Measurements from ENCODE around the gene TNFAIP6. TPM values are rescaled to one million over a fixed set of nuclear protein-coding genes. Genes with fewer than 3 reads are reported as not detected.
"Not testable (repeated sequence)": the region's sequence is repeated elsewhere in the genome, so short reads cannot be mapped to it uniquely, and the experiment has no call there.

Gene TNFAIP6
- total RNA-seq, 1 donor from 2014 or later = 1.2 TPM

GRCh38 chr2:151408788-151409600 is 51.6 kb downstream of the TNFAIP6 start:
- H3K36me3 Mint-ChIP-seq = peaks cover 7% of the 10 kb centered on the region
- no peak for DNase-seq (ENCODE audit: low spot score in 2 of 2, unreplicated experiment in 2 of 2)
- H3K4me1 Mint-ChIP-seq = peaks cover 18% of the 10 kb centered on the region
- no peaks in the 10 kb centered on the region for H3K27me3 Mint-ChIP-seq (ENCODE audit: low read depth)
- TF ChIP-seq CTCF (IDR thresholded peaks at IDR 0.05; ENCODE audit: unreplicated experiment) = no peak
- no peaks in the 10 kb centered on the region for H3K9me3 Mint-ChIP-seq
- H3K27ac Mint-ChIP-seq = peak overlapping the region; percentile 89
- peak overlapping the region; percentile 85 for H3K4me3 Mint-ChIP-seq

- no peaks in the 10 kb centered on the region for H3K27me3 Mint-ChIP-seq (ENCODE audit: low read depth)
- peak; percentile 68 to 82 for DNase-seq (ENCODE audit: low spot score in 2 of 2, unreplicated experiment in 2 of 2)
- H3K36me3 Mint-ChIP-seq = peaks cover 9% of the 10 kb centered on the region
- peak; percentile 44 for TF ChIP-seq CTCF (IDR thresholded peaks at IDR 0.05; ENCODE audit: unreplicated experiment)
- peak within 1 kb of the TSS; percentile 85 for H3K4me3 Mint-ChIP-seq
- H3K9me3 Mint-ChIP-seq = no peaks in the 10 kb centered on the region
- H3K4me1 Mint-ChIP-seq = peaks cover 18% of the 10 kb centered on the region
- H3K27ac Mint-ChIP-seq = peak within 1 kb of the TSS; percentile 89
Measured at GRCh38 chr2:151409601-151410484, 52.5 kb downstream of the TNFAIP6 start, which contains the start of gene RIF1. Gene RIF1, plus strand, starts transcription at chr2:151409902. Its CDS starts 522 bp downstream, at chr2:151410424.

GRCh38 chr2:151410485-151410834 is 53.1 kb downstream of the TNFAIP6 start:
- H3K27ac Mint-ChIP-seq = peak overlapping the region; percentile 89
- H3K36me3 Mint-ChIP-seq = peaks cover 9% of the 10 kb centered on the region
- H3K4me1 Mint-ChIP-seq = peaks cover 18% of the 10 kb centered on the region
- no peak for TF ChIP-seq CTCF (IDR thresholded peaks at IDR 0.05; ENCODE audit: unreplicated experiment)
- H3K4me3 Mint-ChIP-seq = peak overlapping the region; percentile 85
- no peaks in the 10 kb centered on the region for H3K9me3 Mint-ChIP-seq
- DNase-seq (ENCODE audit: low spot score in 2 of 2, unreplicated experiment in 2 of 2) = peak; percentile 21 to 48
- H3K27me3 Mint-ChIP-seq (ENCODE audit: low read depth) = no peaks in the 10 kb centered on the region

GRCh38 chr2:151417650-151418049 is 60.3 kb downstream of the TNFAIP6 start:
- Mint-ChIP-seq H3K4me1 (no peaks in the 10 kb centered on the region), H3K4me3 (no peak overlapping the region), H3K27me3 (ENCODE audit: low read depth) (no peaks in the 10 kb centered on the region), H3K9me3 (no peaks in the 10 kb centered on the region), H3K36me3 (peaks cover 33% of the 10 kb centered on the region), H3K27ac (no peak overlapping the region)
- DNase-seq (ENCODE audit: low spot score in 2 of 2, unreplicated experiment in 2 of 2) = no peak
- TF ChIP-seq CTCF (IDR thresholded peaks at IDR 0.05; ENCODE audit: unreplicated experiment) = no peak

GRCh38 chr2:151421681-151422080 is 64.3 kb downstream of the TNFAIP6 start:
- H3K9me3 Mint-ChIP-seq; H3K27me3 Mint-ChIP-seq (ENCODE audit: low read depth); DNase-seq (ENCODE audit: low spot score in 2 of 2, unreplicated experiment in 2 of 2); H3K4me3 Mint-ChIP-seq; H3K4me1 Mint-ChIP-seq; H3K27ac Mint-ChIP-seq: not testable (repeated sequence)
- peaks cover 50% of the 10 kb centered on the region for H3K36me3 Mint-ChIP-seq

All from mesothelial cell of epicardium (in vitro differentiated cells).